SH-SY5Y (cell line): ENCODE results near the gene ABHD12.

ENCODE experiments used
- GATA2 ChIP-seq: IDR thresholded peaks from 2 replicates; pipeline ENCODE4 v1.6.1; 2011; ENCODE audit warnings: mild to moderate bottlenecking, low read depth, low read length
- GATA3 ChIP-seq: IDR thresholded peaks from 2 replicates; pipeline ENCODE4 v1.6.1; 2011; ENCODE audit warnings: low read depth, mild to moderate bottlenecking, low read length, moderate library complexity

ABHD12 gene

GRCh38 chr20:25253606-25254275 is 136.9 kb downstream of the ABHD12 start:
- no peak for TF ChIP-seq GATA2
- TF ChIP-seq GATA3 = no peak

DNA sequence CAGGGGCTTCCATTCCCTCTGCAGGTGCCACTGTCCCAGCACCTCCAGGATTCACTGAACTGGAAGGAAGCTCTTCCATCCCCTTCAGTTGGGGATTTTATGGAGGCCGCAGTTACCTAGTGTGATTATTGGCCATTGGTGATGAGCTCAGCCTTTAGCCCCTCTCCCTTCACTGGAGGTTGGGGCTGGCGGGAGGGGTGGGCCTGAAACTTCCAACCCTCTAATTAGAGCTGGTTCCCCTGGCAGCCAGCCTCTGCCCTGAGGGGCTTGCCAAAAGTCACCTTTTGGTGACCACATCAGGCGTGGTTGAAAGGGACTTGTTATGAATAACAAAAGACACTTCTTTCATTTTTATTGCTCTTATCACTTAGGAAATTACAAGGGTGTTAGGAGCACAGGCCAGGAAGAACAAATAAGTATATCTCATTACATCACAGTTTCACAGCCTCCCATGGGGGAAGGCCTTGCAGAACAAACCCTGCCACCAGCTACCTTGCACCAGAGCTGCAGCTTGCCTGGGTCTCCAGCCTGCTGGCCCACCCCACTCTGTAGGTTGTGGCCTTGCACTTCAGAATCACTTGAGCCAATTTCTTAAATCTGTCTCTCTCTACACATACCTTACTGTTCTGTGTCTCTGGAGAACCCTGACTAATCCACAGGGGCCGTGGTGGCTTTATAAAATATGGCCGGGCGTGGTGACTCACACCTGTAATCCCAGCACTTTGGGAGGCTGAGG is 137.8 kb downstream of the ABHD12 start:
- TF ChIP-seq GATA2 (no peak), GATA3 (no peak)

DNA sequence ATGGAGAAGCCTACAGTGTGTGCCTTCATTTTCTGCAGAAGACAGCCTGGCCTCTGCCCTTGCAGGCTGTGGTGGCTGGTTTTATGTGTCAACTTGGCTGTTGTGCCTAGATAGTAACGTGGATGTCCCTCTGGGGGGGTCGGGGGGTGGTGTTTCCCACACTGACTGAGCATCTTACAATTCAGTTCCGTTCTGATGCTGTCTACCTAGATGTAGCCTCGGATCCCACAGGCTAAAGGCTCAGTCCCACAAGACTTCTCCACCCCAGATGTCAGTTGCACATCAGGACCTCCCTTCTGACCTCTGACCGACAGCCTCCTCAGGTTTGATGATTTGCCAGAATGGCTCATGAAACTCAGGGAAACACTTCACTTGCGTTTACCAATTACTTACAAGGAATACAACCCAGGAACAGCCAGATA is 138.4 kb downstream of the ABHD12 start:
- TF ChIP-seq GATA2 = no peak
- TF ChIP-seq GATA3 = no peak

- TF ChIP-seq GATA3 (no peak), GATA2 (no peak)
Observed at GRCh38 chr20:25251558-25251957, 139.1 kb downstream of the ABHD12 start.

- no peak for TF ChIP-seq GATA2
- no peak for TF ChIP-seq GATA3
Observed at GRCh38 chr20:25251019-25251418, 139.6 kb downstream of the ABHD12 start.

DNA sequence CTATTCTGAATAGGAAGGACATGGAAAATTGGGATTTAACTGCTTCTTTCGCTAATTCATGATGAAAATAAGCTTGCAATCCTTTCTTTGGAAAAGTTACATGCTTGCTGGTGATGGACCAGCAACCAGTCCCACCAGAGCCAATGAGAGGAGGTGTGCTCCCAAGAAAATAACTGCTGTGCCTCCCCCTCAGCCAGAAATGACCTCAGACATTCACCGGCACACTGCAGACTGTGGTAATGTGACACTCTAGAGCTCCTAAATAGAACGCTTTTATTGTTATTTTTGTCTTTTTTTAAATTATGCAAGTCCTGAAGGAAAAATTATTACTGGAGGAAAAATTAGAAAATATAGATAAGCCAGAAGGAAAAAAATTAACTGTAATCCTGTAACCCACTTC is 140.1 kb downstream of the ABHD12 start:
- TF ChIP-seq GATA3 (no peak), GATA2 (no peak)
